ENCODE measurements around the gene ZNF385C.

DNA sequence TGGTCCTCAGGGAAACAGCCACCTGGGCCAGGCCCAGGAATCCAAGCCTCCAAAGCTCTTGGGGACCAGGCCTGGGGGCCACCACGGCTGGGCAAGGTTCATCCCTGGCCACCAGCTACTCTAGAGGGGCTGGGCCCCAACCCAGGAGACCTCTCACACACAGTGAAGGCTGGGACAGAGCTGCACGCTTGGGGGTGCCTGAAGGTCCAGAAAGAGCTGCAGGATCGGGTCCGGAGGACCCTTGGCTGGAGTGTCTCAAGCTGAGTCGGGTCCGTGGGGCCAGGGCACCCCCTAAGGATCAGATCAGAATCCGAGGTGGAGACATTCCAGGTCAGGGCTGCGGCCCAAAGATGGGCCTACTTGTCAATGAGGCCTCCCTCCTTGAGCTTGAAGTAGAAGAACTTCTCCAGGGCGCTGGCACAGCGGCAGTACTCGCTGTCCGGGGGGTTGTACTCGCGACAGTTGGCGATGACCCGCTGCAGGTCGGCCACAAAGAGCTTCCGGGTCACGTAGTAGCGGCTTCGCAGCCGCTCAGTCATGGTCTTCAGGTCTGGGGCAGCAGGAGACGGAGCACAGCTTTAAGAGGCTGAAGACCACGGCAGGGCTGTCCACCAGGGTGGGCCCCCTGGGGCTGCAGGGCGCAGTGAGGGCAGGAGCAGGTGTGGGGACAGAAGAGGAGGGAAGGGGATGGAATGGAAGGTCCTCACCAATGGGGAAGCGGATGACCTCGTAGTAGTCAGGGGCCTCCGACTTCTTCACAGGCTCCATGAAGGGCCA, 15.2 kb upstream of the ZNF385C start:
- TF ChIP-seq POLR2A (IDR thresholded peaks at IDR 0.05; ENCODE audit: low read depth, low read length) (no peak), PAX5 (IDR thresholded peaks at IDR 0.05; ENCODE audit: insufficient read depth, low read length, severe bottlenecking) (no peak), POLR2AphosphoS5 (IDR thresholded peaks at IDR 0.05; ENCODE audit: low read depth, low read length) (no peak), TAF1 (IDR thresholded peaks at IDR 0.05; ENCODE audit: low read depth, low read length) (no peak), SPI1 (IDR thresholded peaks at IDR 0.05; ENCODE audit: low read depth, low read length) (no peak)

Measured in GM12891 (cell line).